DMS 273 treated with DMSO at 0.1 percent for 48 hours (cell line): Measurements from ENCODE around the gene P3H4.
A peak's percentile ranks its signal among the peaks of the same experiment; 100 is the strongest.
"Not testable (repeated sequence)": the region's sequence is repeated elsewhere in the genome, so short reads cannot be mapped to it uniquely, and the experiment has no call there.

Source experiments
- DNase-seq: peaks from one replicate; lab custom pipeline; 2025; lab: John Stamatoyannopoulos, UW

P3H4 gene

DNA sequence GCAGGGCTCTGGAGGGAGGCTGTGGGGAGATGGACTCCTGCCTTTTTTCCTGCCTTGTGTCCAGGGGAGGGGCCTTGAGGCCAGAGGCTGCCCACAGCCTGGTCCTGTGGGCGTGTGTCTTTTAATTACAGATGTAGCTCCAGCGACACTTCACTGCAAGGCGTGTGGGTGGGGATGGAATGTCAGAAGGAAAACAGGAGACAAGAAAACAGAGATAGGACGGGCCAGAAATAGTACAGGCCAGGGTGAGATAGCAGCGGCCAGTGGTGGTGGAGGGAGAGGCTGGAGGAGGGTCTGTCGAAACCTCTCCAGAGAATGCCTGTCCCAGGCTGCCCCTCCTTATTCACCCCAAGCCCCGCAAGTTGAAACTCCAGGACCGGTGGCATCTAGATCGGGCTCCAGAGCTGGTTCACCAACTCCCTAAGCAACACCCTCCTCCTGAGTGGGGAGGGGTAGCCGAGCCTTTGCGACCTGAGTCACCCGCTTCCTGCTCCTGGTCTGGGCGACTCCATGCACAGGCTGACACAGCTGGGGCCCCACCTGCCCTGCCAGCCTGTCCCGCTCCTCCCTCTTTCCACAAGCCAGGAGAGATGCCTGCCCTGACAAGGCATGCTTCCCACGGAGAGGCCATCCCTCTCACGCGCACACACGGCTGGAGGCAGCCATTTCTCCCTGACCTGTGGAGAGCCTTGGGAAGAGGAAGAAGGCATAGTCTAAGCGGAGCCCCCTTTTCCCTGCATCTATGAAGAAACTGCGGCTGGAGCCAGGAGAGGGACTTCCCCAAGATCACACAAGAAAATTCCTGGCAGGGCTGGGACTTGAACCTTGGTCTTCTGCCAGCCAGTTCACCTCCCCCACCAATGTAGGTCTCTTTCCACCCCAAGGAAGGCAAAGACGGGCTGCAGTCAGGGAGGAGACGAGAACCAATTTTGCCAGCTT is 18.6 kb downstream of the P3H4 start:
- no peak for DNase-seq

- no peak for DNase-seq
These were observed 24.7 kb downstream of the P3H4 start for GRCh38 chr17:41787021-41787418.

- DNase-seq, result peak; percentile 94
These were observed 25.3 kb downstream of the P3H4 start, which contains the start of gene JUP for GRCh38 chr17:41786227-41787020. TSS of gene JUP (minus strand) at chr17:41786711. CDS start at chr17:41771854, 14,857 bp downstream.

- no peak for DNase-seq
These were observed 25.9 kb downstream of the P3H4 start for GRCh38 chr17:41785859-41786226.

- DNase-seq, result no peak
These were observed 26.5 kb downstream of the P3H4 start for GRCh38 chr17:41785091-41785858.

GRCh38 chr17:41784207-41784744 is 27.5 kb downstream of the P3H4 start:
- DNase-seq, result no peak

DNA sequence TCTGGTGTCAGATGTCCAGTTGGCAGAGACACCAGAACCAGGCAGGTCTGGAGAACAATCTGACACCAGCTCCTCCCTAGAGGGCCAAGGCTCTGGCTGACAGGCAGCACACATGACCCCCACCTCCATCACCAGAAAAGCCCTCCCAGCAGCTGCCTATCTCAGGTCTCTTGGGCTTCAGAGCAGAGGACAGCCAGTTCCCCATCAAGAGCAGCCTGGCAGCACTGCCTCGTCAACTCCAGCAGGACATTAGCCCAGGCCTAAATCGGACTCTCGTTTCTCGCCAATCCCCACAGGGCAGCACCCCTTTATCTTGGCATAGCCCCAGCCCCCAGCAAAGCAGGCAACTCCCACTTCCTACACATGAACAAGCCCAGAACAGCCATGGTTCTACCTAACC is 29.6 kb downstream of the P3H4 start:
- no peak for DNase-seq

GRCh38 chr17:41781404-41782110 is 30.2 kb downstream of the P3H4 start:
- DNase-seq, result no peak

DNA sequence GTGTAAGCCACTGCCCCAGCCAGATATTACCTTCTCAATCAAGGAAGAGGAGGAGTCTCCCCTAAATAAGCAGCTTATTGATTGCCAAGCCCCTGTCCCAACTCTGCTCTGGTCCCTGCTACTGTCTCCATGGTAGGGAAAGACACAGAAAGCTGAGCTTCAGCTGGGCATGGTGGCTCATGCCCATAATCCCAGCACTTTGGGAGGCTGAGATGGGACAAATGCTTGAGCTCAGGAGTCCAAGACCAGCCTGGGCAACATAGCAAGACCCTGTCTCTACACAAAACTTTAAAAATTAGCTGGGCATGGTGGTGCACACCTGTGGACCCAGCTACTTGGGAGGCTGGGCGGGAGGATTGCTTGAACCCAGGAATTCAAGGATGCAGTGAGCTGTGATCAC is 31.8 kb downstream of the P3H4 start:
- no peak for DNase-seq

GRCh38 chr17:41777574-41778188 is 34.1 kb downstream of the P3H4 start:
- peak; percentile 94 for DNase-seq

DNA sequence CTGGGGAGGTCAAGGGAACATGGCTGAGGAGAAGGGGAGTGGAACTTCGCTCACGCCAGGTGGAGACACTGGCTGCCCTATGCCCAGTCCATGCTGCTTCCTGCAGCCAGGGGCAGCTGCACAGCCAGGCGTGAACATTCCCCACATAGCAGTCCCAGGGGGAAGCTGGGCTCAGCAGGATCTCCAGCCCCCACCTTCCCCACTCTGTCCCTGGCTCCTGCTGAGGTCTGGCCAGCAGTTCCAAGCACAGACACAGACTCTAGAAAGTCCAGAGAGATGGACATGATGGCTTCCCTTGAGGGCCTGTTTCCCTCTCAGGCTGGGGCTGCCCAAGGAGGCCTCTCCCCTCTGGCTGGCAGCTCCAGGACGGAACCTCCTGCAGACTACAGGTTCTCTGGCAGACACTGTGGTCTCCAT is 34.6 kb downstream of the P3H4 start:
- DNase-seq, result no peak

DNA sequence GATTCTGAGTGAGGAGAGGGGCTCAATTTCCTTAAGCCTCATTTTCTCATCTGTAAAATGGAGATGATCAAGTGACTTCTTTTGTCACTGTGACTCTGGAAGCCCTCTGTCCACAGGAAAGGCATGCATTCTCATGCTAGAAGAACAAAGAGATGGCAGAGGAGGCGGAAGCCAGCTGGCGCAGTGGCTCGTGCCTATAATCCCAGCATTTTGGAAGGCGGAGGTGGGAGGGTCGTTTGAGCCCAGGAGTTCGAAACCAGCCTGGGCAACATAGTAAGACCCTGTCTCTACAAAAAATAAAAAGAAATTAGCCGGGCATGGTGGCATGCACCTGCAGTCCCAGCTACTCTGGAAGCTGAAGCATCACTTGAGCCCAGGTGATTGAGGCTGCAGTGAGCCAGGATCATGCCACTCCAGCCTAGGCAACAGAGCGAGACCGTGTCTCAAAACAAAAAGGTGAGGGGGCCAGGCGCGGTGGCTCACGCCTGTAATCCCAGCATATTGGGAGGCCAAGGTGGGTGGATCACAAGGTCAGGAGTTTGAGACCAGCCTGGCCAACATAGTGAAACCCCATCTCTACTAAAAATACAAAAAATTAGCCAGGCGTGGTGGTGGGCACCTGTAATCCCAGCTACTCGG is 35.4 kb downstream of the P3H4 start:
- DNase-seq, result not testable (repeated sequence)

GRCh38 chr17:41775394-41776226 is 36.1 kb downstream of the P3H4 start:
- DNase-seq, result no peak

DNA sequence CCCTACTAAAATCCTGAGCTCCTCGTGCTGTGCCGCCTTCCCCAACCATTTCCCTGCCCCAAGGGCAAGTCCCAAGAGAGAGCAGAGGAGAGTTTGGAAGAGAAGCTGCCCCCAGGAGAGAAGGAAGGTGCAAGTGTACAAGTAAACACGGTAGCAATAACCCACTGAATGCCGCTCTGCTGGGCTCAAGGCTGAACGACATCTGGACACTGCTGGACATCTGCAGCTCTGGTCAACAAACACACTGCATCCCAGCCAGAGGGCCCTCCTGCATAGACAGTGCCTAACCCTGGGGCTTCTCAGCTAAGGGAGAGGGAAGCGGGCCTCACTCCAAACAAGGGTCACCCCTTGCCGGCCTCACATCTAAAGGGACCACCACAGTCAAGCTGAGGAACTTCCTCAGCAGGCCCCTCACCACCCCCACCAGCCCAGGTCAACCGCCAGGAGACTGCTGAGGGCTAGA is 38.0 kb downstream of the P3H4 start:
- no peak for DNase-seq

DNA sequence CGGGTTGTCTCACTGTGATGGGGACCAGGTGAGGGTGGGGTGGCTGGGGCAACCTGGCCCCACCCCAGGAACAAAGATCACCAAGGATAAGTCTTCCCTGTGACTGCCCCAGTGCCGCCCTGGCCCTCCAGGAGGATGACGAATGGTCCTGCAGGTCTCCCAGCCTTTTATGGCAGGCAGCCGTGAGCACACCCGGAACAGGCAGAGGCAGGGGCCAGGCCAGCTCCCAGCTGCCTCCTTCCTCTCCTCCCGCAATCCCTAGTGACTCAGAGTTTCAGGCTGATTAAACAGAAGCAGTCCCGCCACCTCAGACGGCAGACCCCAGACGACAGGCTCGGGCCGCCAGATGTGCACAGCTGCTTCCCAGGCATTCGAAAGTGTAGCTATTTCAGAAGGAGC is 38.6 kb downstream of the P3H4 start:
- DNase-seq, result peak; percentile 51

GRCh38 chr17:41772586-41773189 is 39.1 kb downstream of the P3H4 start:
- no peak for DNase-seq

DNA sequence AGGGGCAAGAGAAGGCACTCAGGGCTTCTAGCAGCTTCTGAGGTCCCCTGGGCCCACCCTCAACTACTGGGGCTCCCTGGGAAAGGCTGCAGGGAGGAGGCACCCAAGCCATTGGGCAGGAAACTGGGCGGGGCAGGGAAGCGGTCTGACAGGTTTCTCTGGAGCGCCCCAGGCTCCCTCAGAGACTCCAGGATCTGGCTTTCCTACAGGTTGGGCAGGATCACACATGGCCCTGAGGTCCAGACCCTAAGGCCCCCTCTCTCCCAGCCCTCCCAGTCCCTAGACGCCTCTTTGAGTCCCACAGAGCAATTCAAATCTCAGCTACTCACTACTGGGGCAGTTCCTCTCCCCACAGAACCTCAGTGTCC is 39.5 kb downstream of the P3H4 start:
- DNase-seq, result no peak

DNA sequence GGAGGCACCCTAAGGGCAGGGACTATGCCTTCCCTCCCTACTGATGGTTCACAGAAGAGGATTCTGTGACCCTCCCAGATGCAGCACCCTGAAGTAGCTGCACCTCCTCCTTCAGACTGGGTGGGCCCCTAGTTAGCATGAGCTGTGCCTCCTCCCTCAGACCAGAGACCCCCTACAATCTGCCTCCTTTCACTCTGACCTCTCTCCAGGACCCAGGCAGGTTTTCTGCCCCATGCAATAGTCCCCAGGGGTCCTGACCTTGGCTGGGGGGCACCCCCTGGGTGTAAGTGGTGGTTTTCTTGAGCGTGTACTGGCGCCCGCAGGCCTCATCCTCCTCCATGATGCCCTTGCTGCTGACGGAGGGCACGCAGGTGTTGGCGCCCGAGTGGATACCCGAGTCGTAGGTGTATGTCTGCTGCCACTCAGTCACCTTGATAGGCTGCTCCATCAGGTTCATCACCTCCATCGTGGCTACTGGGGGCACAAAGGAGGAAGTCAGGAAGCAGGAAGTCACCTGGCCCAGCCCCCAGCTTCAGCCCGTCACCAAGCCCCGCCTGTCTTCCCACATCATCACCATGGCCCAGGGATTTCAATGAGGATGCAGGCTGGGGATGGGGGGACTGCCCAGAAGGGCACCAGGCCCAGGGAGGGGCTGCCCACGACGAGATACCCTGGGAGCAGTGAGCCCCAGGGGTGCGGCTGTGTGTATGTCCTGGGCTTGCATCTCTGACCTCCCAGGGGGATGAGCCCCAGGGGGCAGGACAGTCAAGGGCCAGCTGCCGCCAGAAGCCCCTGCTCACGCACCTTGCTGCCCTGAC is 40.2 kb downstream of the P3H4 start:
- DNase-seq, result no peak
